ENCODE measurements around the gene GPD1. TPM values are rescaled to one million over a fixed set of nuclear protein-coding genes. Genes with fewer than 3 reads are reported as not detected.

GPD1 gene
- 0.13 to 0.38 TPM (median 0.18 TPM) in 5 replicates for total RNA-seq (2022; extraction: Qiagen RNA extraction)

GRCh38 chr12:50103767-50104321, at the start of gene GPD1:
Gene GPD1, plus strand, starts transcription at chr12:50104008. Its CDS starts 43 bp downstream, at chr12:50104051.

GRCh38 chr12:50057000-50057841, 46.6 kb upstream of the GPD1 start, which contains the start of gene ASIC1:
Gene ASIC1, plus strand, starts transcription at chr12:50057596. Its CDS starts 1,171 bp downstream, at chr12:50058767.

GRCh38 chr12:50084775-50085614, 18.8 kb upstream of the GPD1 start, which contains the start of gene SMARCD1:
Gene SMARCD1, plus strand, starts transcription at chr12:50085342. Its CDS starts 28 bp downstream, at chr12:50085370.

GRCh38 chr12:50111693-50112455, 8.1 kb downstream of the GPD1 start, which contains the start of gene COX14:
Gene COX14, plus strand, starts transcription at chr12:50112236. Its CDS starts 7,808 bp downstream, at chr12:50120044.

Other genes starting within 250 kb of the GPD1 start
- gene FAIM2, start 200.1 kb upstream of the GPD1 start, total RNA-seq (2022; extraction: Qiagen RNA extraction): 0.02 TPM in 1 of 5 replicates, not detected in the others
- gene AQP2, start 153.3 kb upstream of the GPD1 start, total RNA-seq (2022; extraction: Qiagen RNA extraction): not detected in 5 replicates
- gene AQP5, start 142.1 kb upstream of the GPD1 start, total RNA-seq (2022; extraction: Qiagen RNA extraction): not detected in 5 replicates
- gene AQP6, start 131.1 kb upstream of the GPD1 start, total RNA-seq (2022; extraction: Qiagen RNA extraction): 0.13 TPM in 1 of 5 replicates, not detected in the others
- gene RACGAP1, start 78.5 kb upstream of the GPD1 start, total RNA-seq (2022; extraction: Qiagen RNA extraction): 71.8 to 105 TPM (median 79.8 TPM) in 5 replicates
- 5.2 to 5.9 TPM (median 5.6 TPM) in 5 replicates for gene ASIC1, start 46.4 kb upstream of the GPD1 start, total RNA-seq (2022; extraction: Qiagen RNA extraction)
- gene SMARCD1, start 18.7 kb upstream of the GPD1 start, total RNA-seq (2022; extraction: Qiagen RNA extraction): 59.4 to 81.8 TPM (median 68.4 TPM) in 5 replicates
- 53.0 to 78.7 TPM (median 75.6 TPM) in 5 replicates for gene COX14, start 8.2 kb downstream of the GPD1 start, total RNA-seq (2022; extraction: Qiagen RNA extraction)
- gene CERS5, start 63.4 kb downstream of the GPD1 start, total RNA-seq (2022; extraction: Qiagen RNA extraction): 25.7 to 30.9 TPM (median 27.5 TPM) in 5 replicates
- 4.8 to 7.6 TPM (median 5.4 TPM) in 5 replicates for gene LIMA1, start 179.5 kb downstream of the GPD1 start, total RNA-seq (2022; extraction: Qiagen RNA extraction)

Data from A549 treated with Hydrocortisone at 1 μM for 4 hours (cell line).